Immature natural killer cell (primary cell): Measurements from ENCODE around the gene GRIA1. TPM values are rescaled to one million over a fixed set of nuclear protein-coding genes. Genes with fewer than 3 reads are reported as not detected.
"Not testable (repeated sequence)": the region's sequence is repeated elsewhere in the genome, so short reads cannot be mapped to it uniquely, and the experiment has no call there.

ENCODE experiments used
- DNase-seq, 3 donors: peaks; one replicate each; pipeline ENCODE4 v3.0.0; 2022; ENCODE audit warnings: mixed read lengths in 1 of 3
- H3K27ac Mint-ChIP-seq, 6 donors: one replicate each; pipeline ENCODE4 v1.8.0; 2020; ENCODE audit warnings: mixed read lengths in 6 of 6, mild to moderate bottlenecking in 5 of 6, inconsistent platforms in 4 of 6, moderate library complexity in 3 of 6
- H3K27me3 Mint-ChIP-seq, 3 donors: one replicate each; pipeline ENCODE4 v1.8.0; 2020 to 2021; ENCODE audit warnings: low read depth in 3 of 3, mild to moderate bottlenecking in 3 of 3, mixed read lengths in 3 of 3, moderate library complexity in 3 of 3, inconsistent platforms in 1 of 3
- H3K36me3 Mint-ChIP-seq, 3 donors: one replicate each; pipeline ENCODE4 v1.8.0; 2020; ENCODE audit warnings: mixed read lengths in 3 of 3, inconsistent platforms in 2 of 3, mild to moderate bottlenecking in 2 of 3
- H3K4me1 Mint-ChIP-seq, 2 donors: one replicate each; pipeline ENCODE4 v1.8.0; 2020; ENCODE audit warnings: inconsistent platforms in 2 of 2, mild to moderate bottlenecking in 2 of 2, mixed read lengths in 2 of 2, moderate library complexity in 1 of 2
- H3K4me3 Mint-ChIP-seq, 5 donors: one replicate each; pipeline ENCODE4 v1.8.0; 2020; ENCODE audit warnings: mild to moderate bottlenecking in 5 of 5, mixed read lengths in 5 of 5, inconsistent platforms in 3 of 5, moderate library complexity in 3 of 5
- H3K9me3 Mint-ChIP-seq, 6 donors: one replicate each; pipeline ENCODE4 v1.8.0; 2020; ENCODE audit warnings: mild to moderate bottlenecking in 6 of 6, mixed read lengths in 6 of 6, inconsistent platforms in 4 of 6, moderate library complexity in 3 of 6
- polyA plus RNA-seq, 3 donors: library from polyadenylated mRNA; unstranded; fragments of 300-500 nt; fragmentation: Illumina TruSeq; gene quantifications; one replicate each; pipeline ENCODE4 v1.2.3, GENCODE V29; 2021

Gene GRIA1
- polyA plus RNA-seq, 3 donors from 2014 or later: not detected

DNA sequence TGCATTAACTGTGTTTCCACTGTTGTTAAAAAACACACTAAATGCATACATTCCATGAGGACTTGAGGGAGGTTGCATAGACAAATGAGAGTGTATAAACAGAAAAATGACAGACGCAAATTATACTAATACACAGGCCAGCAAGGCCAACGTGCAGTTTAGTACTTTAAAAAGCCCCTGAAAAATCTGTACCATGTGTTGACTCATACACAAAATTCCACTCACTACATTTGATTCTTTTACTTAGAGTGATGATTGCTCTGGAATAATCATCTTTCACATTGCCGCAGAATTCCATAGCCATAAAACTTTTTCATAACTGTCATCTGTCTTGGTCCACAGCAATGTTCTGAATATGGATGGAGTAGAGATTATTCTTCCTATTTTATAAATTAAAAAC lies 332.6 kb downstream of the GRIA1 start:
- no peak for DNase-seq
- peaks cover 0 to 4% (median 2%) of the 10 kb centered on the region in 3 donors for H3K27me3 Mint-ChIP-seq
- H3K36me3 Mint-ChIP-seq: no peaks in the 10 kb centered on the region
- H3K4me1 Mint-ChIP-seq: no peaks in the 10 kb centered on the region
- H3K9me3 Mint-ChIP-seq: peaks cover 0 to 4% (median 0%) of the 10 kb centered on the region in 6 donors
- H3K4me3 Mint-ChIP-seq: no peak overlapping the region
- no peak overlapping the region for H3K27ac Mint-ChIP-seq

GRCh38 chr5:153824909-153825308 lies 334.4 kb downstream of the GRIA1 start:
- no peaks in the 10 kb centered on the region for H3K36me3 Mint-ChIP-seq
- no peak overlapping the region for H3K4me3 Mint-ChIP-seq
- no peaks in the 10 kb centered on the region for H3K9me3 Mint-ChIP-seq
- peaks cover 0 to 6% (median 3%) of the 10 kb centered on the region in 3 donors for H3K27me3 Mint-ChIP-seq
- no peak overlapping the region for H3K27ac Mint-ChIP-seq
- H3K4me1 Mint-ChIP-seq: no peaks in the 10 kb centered on the region
- DNase-seq: no peak

- H3K4me3 Mint-ChIP-seq: no peak overlapping the region
- no peaks in the 10 kb centered on the region for H3K9me3 Mint-ChIP-seq
- DNase-seq: no peak
- no peak overlapping the region for H3K27ac Mint-ChIP-seq
- H3K27me3 Mint-ChIP-seq: peaks cover 0 to 6% (median 1%) of the 10 kb centered on the region in 3 donors
- H3K36me3 Mint-ChIP-seq: no peaks in the 10 kb centered on the region
- H3K4me1 Mint-ChIP-seq: no peaks in the 10 kb centered on the region
Observed at GRCh38 chr5:153827397-153827796, 336.9 kb downstream of the GRIA1 start.

DNA sequence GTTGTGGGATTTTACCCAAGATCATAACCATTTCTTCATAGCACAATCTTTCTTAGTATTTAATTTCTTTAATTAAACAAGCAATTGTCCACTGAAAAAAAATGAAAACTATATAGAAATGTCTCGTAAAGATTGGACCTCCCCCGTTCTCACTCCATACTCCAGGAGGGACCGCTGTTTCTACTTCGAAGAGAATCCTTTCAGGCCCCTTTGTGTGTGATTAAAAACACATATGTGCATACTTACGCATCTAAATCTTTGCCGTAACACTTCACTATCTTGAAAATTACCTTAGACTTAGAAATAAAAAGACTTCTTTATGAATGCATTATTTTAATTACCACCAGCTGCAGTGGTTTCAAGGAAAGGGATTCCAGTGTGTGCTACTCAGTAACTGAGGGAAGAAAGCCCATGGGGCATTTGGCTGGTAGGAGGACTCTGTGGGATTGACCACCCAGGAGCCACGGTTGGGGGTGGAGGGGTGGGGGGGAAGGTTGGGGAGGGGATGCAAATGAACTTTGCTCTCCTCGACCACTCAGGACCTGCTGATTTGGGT lies 339.1 kb downstream of the GRIA1 start:
- no peak for DNase-seq
- Mint-ChIP-seq H3K9me3 (no peaks in the 10 kb centered on the region), H3K36me3 (no peaks in the 10 kb centered on the region), H3K4me1 (no peaks in the 10 kb centered on the region), H3K27ac (no peak overlapping the region), H3K4me3 (no peak overlapping the region), H3K27me3 (peaks cover under 1 to 8% (median 1%) of the 10 kb centered on the region in 3 donors)

DNA sequence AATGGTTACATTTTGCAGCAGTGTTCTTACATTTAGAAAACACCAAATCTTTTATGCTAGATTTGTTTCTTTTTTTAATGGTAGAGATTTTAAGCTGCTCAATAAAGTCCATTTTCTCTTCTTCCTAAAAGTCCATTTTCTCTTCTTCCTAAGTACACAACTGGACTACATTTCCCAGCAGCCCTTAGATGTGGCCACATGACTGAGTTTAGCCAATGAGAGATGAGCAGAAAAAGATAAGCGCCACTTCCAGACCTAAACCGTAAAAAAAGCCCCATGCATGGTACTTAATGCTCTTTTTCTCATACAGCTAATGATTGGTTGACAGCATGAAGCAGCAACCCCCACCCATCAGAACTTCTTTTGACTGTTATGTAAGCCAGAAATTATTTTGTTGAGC lies 341.5 kb downstream of the GRIA1 start:
- H3K27ac Mint-ChIP-seq: no peak overlapping the region
- H3K27me3 Mint-ChIP-seq: peaks cover 1 to 4% (median 2%) of the 10 kb centered on the region in 3 donors
- no peaks in the 10 kb centered on the region for H3K36me3 Mint-ChIP-seq
- no peaks in the 10 kb centered on the region for H3K4me1 Mint-ChIP-seq
- no peak for DNase-seq
- H3K9me3 Mint-ChIP-seq: no peaks in the 10 kb centered on the region
- no peak overlapping the region for H3K4me3 Mint-ChIP-seq

GRCh38 chr5:153835891-153836515 lies 345.5 kb downstream of the GRIA1 start:
- Mint-ChIP-seq H3K9me3 (no peaks in the 10 kb centered on the region), H3K4me3 (no peak overlapping the region), H3K36me3 (no peaks in the 10 kb centered on the region), H3K27ac (no peak overlapping the region), H3K4me1 (no peaks in the 10 kb centered on the region), H3K27me3 (peaks cover 0 to 2% (median 2%) of the 10 kb centered on the region in 3 donors)
- no peak for DNase-seq

DNA sequence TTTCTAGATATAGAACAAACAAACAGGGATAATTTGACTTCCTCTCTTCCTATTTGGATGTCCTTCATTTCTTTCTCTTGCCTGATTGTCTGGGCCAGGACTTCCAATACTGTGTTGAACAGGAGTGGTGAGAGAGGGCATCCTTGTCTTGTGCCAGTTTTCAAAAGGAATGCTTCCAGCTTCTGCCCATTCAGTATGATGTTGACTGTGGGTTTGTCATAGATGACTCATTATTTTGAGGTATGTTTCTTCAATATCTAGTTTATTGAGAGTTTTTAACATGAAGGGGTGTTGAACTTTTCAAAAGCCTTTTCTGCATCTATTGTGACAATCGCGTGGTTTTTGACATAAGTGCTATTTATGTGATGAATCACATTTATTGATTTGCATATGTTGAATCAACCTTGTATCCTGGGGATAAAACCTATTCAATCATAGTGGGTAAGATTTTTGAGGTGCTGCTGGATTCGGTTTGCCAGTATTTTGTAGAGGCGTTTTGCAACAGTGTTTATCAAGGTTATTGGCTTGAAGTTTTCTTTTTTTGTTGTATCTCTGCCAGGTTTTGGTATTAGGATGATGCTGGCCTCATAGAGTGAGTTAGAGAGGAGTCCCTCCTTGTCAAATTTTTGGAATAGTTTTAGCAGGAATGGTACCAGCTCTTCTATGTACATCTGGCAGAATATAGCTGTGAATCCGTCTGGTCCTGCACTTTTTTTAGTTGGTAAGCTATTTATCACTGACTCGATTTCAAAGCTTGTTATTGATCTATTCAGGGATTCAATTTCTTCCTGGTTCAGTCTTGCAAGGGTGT lies 359.0 kb downstream of the GRIA1 start:
- not testable (repeated sequence) for H3K4me3 Mint-ChIP-seq, H3K36me3 Mint-ChIP-seq, H3K27ac Mint-ChIP-seq, H3K4me1 Mint-ChIP-seq, DNase-seq
- Mint-ChIP-seq H3K27me3 (peaks cover 0 to 13% (median 2%) of the 10 kb centered on the region in 3 donors), H3K9me3 (peaks cover 0 to 11% (median 2%) of the 10 kb centered on the region in 6 donors)

- no peak for DNase-seq
- no peaks in the 10 kb centered on the region for H3K36me3 Mint-ChIP-seq
Observed at GRCh38 chr5:153860195-153860886, 369.9 kb downstream of the GRIA1 start.

GRCh38 chr5:153862906-153863305 lies 372.4 kb downstream of the GRIA1 start:
- not testable (repeated sequence) for H3K27me3 Mint-ChIP-seq, H3K36me3 Mint-ChIP-seq, H3K4me3 Mint-ChIP-seq, H3K27ac Mint-ChIP-seq, H3K9me3 Mint-ChIP-seq, H3K4me1 Mint-ChIP-seq, DNase-seq

More at GRCh38 chr5:153860195-153860886, 369.9 kb downstream of the GRIA1 start:
- H3K4me3 Mint-ChIP-seq: no peak overlapping the region
- H3K27ac Mint-ChIP-seq: no peak overlapping the region
- no peaks in the 10 kb centered on the region for H3K4me1 Mint-ChIP-seq
- peaks cover 0 to 7% (median 0%) of the 10 kb centered on the region in 3 donors for H3K27me3 Mint-ChIP-seq
- peaks cover 0 to 2% (median 0%) of the 10 kb centered on the region in 6 donors for H3K9me3 Mint-ChIP-seq
